ENCODE measurements around the gene UNKL.

Gene UNKL

DNA sequence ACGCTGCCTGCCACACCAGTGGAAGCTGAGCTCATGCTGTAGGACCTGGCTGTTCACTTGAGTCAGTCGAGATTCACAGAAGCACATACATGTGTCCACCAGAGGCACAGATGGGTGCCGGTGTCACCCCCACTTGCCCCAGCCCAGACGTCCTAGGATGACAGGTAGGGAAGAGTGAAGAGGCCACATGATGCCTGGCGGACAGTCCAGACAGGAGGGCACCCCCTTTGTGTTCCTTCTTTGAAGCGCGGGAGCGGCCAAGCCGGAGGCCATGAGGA, 96.3 kb downstream of the UNKL start:
- no peak for DNase-seq

DNA sequence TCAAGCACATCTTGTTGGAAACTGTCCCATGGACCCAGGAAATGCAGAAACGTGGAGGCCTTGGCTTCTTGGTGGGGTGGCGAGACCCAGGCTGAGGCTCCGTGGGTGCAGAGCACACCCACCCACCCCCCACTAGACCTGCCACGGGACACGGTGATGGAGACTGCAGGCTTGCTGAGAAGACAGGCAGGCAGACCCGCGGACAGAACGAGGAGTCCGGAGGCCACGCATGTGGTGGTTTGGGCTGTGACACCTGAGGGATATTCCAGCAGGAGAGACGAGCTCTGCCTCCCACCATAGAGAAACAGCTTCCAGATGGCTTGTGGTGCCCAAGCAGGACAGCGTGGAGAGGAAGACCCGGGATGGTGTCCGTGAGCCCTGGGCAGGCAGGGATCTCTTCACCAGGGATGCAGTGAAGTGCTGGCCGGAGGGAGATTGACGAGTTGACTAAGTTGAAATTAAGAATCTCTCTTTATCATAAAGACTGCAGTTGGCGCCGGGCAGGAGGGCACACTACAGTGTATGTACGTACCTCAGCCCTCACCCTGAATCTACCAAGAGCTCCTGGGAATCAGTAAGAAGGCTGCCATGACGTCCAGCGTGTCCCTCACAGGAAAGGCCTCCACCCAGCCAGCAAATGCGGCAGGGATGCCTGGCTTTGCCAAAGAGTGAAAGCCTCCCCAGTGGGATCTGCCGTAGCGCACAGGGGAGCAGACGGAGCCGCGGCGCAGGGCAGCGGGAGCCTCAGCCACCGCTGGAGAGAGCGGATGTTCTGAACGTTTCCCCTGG, 96.8 kb downstream of the UNKL start:
- no peak for DNase-seq

DNA sequence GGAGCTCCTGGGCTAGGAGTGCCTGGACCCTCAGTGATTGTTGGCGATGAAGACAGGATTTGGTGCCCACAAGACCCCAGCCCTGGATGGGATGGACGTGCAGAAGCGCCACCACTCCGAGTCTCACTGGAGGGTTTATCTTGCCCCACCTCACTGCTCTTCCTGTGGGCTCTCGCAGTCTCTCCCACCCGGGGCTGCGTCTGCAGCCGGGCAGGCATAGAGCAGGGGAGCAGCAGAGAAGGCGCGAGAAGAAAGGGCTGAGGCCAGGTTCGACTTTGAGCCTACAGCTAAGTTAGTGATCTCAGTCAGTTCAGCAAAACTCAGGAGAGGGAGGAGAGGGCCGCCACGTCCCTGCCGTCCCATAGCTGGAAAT, 98.5 kb downstream of the UNKL start:
- DNase-seq, result no peak

GRCh38 chr16:1315081-1316032, 99.1 kb downstream of the UNKL start:
- no peak for DNase-seq

DNA sequence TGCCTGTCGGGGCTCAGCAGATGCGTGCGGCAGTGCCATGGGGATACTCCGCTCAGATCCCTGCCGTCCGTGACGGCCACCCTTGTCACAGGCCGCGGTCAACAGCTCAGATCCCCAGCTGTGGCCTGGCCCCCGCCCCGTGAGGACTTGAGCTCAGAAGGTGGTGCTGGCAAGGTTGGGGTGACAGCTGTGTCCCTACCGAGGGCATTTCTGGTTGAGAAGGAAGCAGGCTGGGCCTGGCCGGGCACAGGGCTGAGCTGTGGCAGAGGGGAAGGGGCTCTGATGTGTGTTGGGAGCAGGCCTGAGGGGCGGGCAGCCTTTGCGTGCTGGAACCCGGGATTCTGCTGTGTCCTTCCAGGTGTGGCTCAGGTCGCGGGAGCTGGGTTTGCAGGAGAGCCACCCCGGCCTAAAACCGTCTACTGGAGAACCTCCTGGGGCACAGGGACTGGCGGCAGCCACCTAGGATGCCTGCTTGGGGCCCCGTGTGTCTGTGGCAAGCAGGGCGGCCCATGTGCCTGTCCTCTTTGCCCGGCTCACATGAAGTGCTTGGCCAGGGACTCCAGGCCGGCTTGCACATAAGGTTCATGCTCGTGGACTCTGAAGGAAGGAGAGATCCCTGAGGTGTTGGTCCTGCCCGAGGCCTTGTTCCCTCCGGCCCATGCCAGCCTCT, 100.0 kb downstream of the UNKL start:
- DNase-seq, result no peak

DNA sequence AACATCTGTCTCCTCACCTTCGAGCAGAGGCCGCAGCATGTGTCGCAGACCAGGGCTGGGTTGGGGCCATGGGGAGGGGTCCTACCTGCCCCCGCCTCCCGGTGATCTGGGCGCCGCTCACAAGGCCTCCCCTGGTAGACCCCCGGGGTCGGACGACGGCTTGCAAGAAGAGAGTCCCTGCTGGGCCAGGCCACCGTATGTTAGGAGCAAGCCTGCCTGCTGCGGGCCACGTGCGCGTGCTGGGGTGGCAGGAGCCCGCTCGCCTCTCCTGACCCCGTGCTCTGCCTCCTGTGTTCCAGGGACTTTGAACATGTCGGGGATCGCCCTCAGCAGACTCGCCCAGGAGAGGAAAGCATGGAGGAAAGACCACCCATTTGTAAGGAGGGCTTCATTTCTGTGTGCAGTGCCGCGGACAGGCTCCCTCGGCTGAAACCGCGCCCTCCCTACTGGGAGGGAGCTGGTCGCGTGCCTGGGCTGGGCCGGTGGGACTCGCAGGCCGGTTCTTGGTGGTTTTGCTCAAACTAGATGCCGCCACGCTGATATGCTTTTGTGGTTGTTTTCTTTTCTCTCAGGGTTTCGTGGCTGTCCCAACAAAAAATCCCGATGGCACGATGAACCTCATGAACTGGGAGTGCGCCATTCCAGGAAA, 100.7 kb downstream of the UNKL start:
- no peak for DNase-seq

Measured in activated CD4-positive, alpha-beta T cell treated with anti-CD3 and anti-CD28 coated beads for 1 hour (primary cell).